ENCODE data around the gene VOPP1.

GRCh38 chr7:55593172-55593514 is 20.8 kb upstream of the VOPP1 start:
- TF ChIP-seq CTCF (IDR thresholded peaks at IDR 0.05) (no peak), EP300 (IDR thresholded peaks at IDR 0.05; ENCODE audit: low read depth) (no peak)

Data from transverse colon (tissue), 3 donors.